Effector memory CD4-positive, alpha-beta T cell (primary cell): ENCODE results near the gene LRRFIP1.
"Not testable (repeated sequence)": the region's sequence is repeated elsewhere in the genome, so short reads cannot be mapped to it uniquely, and the experiment has no call there.

ENCODE experiments used
- DNase-seq, 3 donors: peaks; one replicate each; pipeline ENCODE4 v3.0.0-alpha.2; 2020
- H3K27ac ChIP-seq: 2 replicates; pipeline ENCODE4 v1.7.0; 2013; ENCODE audit warnings: mild to moderate bottlenecking, low read length, moderate library complexity; ENCODE audit not compliant: insufficient read depth, poor library complexity, severe bottlenecking
- H3K27me3 ChIP-seq: replicated peaks from 2 replicates; pipeline ENCODE4 v1.7.0; 2013; ENCODE audit warnings: mild to moderate bottlenecking, low read length; ENCODE audit not compliant: insufficient read depth, control insufficient read depth, poor library complexity, severe bottlenecking
- H3K36me3 ChIP-seq: 2 replicates; pipeline ENCODE4 v1.7.0; 2013; ENCODE audit warnings: mild to moderate bottlenecking, low read length, moderate library complexity; ENCODE audit not compliant: control insufficient read depth, insufficient read depth
- H3K4me1 ChIP-seq: 2 replicates; pipeline ENCODE4 v1.7.0; 2013; ENCODE audit warnings: low read length, mild to moderate bottlenecking; ENCODE audit not compliant: control insufficient read depth, insufficient read depth, poor library complexity, severe bottlenecking
- H3K4me3 ChIP-seq: 2 replicates; pipeline ENCODE4 v1.7.0; 2013; ENCODE audit warnings: low read length, low read depth, mild to moderate bottlenecking; ENCODE audit not compliant: insufficient read depth, poor library complexity, severe bottlenecking
- H3K9me3 ChIP-seq: 2 replicates; pipeline ENCODE4 v1.7.0; 2013; ENCODE audit warnings: mild to moderate bottlenecking, low read length, moderate library complexity; ENCODE audit not compliant: control insufficient read depth

The LRRFIP1 gene

DNA sequence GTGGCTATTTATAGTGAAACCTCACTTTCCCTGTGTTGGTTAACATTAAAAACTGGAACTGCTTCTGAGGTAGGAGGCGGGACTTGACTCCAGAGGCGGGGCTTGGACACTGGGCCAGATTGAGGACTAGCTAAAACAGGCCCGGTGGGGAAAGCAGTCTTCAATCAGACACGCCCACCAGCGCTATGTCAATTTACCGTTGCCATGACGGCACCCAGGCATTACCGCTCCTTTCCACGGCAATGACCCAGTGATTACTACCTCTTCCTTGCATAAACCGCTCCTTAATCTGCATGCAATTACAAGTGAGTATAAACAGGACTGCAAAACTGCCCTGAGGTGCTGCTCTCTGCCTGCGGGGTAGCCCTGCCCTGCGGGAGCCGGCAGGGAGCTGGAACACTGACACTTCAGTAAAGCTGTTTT is 35.3 kb downstream of the LRRFIP1 start:
- H3K4me3 ChIP-seq = no peak overlapping the region
- H3K9me3 ChIP-seq = no peaks in the 10 kb centered on the region
- no peaks in the 10 kb centered on the region for H3K36me3 ChIP-seq
- peak in 2 of 3 donors; percentile 31 to 33 for DNase-seq
- H3K4me1 ChIP-seq = no peaks in the 10 kb centered on the region
- no peak overlapping the region for H3K27ac ChIP-seq
- H3K27me3 ChIP-seq = no peaks in the 10 kb centered on the region

DNA sequence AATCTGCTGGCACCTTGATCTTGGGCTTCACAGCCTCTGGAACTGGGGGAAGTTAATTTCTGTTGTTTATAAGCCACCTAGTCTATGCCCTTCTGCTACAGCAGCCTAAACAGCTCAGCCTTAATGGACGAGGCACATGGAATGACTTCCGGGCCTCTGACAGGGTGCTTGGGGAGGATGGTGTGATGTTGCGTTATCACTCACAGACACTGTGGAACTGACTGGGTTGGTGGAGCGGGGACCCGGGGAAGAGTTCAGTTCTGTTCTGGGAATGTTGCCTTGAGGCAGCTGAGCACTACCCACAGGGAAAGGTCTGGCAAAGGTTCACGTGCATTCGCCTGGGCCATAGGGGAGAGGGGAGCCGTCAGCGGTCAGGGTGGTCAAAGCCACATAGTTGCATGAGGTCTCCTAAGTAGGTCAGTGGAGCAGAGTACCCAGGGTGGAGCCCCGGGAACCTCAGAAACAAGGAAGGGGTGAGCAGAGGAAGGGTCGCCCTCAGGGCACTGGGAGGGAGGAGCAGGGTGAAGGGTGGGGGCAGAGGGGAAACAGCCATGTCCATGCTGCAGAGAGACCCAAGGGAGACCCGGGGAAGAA is 36.2 kb downstream of the LRRFIP1 start:
- Histone ChIP-seq H3K4me3 (no peak overlapping the region), H3K27me3 (no peaks in the 10 kb centered on the region), H3K36me3 (no peaks in the 10 kb centered on the region), H3K9me3 (no peaks in the 10 kb centered on the region), H3K4me1 (no peaks in the 10 kb centered on the region), H3K27ac (no peak overlapping the region)
- no peak for DNase-seq

- Histone ChIP-seq H3K27ac (no peak overlapping the region), H3K36me3 (no peaks in the 10 kb centered on the region), H3K4me1 (no peaks in the 10 kb centered on the region), H3K27me3 (no peaks in the 10 kb centered on the region), H3K9me3 (no peaks in the 10 kb centered on the region), H3K4me3 (no peak overlapping the region)
- no peak for DNase-seq
These were observed 36.8 kb downstream of the LRRFIP1 start for GRCh38 chr2:237664151-237664550.

DNA sequence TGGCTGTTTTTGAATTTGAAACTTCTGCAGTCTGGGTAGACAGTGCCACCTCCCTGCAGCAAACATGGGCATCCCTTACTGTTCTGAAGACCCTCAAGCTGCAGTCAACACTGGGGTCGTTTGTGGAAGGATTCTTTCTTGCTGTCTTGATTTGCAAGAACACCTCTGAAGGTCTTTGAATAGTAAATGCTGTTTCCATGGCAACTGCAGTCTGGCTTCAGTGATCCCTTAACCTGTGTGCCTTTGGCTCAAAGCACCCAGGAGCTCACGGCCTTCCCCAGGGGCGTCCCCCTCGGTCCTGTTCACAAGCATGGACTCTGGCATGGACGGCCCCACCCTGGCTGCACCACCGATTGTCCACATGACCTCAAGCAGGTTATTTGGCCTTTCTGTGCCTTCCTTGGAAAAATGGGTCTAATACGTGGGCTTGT is 38.3 kb downstream of the LRRFIP1 start:
- no peaks in the 10 kb centered on the region for H3K36me3 ChIP-seq
- no peak for DNase-seq
- no peaks in the 10 kb centered on the region for H3K9me3 ChIP-seq
- no peaks in the 10 kb centered on the region for H3K27me3 ChIP-seq
- H3K4me1 ChIP-seq = no peaks in the 10 kb centered on the region
- no peak overlapping the region for H3K4me3 ChIP-seq
- H3K27ac ChIP-seq = no peak overlapping the region

DNA sequence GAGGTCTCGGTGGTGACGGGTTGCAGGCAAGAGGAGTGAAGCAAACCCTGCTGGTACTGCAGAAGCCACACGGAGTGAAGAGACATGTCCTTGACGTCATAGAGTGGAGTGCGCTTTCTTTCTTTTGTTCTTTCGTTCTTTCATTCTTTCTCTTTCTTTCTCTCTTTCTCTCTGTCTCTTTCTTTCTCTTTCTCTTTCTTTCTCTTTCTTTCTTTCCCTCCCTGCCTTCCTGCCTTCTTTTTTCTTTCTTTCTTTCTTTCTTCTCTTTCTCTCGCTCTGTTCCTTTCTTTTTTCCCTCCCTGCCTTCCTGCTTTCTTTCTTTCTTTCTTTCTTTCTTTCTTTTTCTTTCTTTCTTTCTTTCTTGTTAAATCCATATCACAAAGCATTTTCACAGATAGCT is 39.2 kb downstream of the LRRFIP1 start:
- Histone ChIP-seq H3K9me3 (no peaks in the 10 kb centered on the region), H3K27ac (no peak overlapping the region), H3K36me3 (no peaks in the 10 kb centered on the region), H3K4me3 (no peak overlapping the region), H3K4me1 (no peaks in the 10 kb centered on the region), H3K27me3 (no peaks in the 10 kb centered on the region)
- no peak for DNase-seq

DNA sequence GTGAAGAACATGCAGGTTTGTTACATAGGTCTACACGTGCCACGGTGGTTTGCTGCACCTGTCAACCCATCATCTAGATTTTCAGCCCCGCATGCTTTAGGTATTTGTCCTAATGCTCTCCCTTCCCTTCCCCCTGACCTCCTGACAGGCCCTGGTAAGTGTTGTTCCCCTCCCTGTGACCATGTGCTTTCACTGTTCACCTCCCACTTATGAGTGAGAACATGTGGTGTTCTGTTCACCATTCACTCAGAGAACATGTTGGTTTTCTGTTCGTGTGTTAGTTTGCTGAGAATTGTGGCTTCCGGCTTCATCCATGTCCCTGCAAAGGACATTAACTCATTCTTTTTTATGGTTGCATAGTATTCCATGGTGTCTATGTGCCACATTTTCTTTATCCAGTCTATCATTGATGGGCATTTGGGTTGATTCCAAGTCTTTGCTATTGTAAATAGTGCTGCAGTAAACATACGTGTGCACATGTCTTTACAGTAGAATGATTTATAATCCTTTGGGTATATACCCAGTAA is 39.7 kb downstream of the LRRFIP1 start:
- not testable (repeated sequence) for H3K27ac ChIP-seq, H3K27me3 ChIP-seq, DNase-seq, H3K36me3 ChIP-seq, H3K9me3 ChIP-seq, H3K4me1 ChIP-seq, H3K4me3 ChIP-seq

DNA sequence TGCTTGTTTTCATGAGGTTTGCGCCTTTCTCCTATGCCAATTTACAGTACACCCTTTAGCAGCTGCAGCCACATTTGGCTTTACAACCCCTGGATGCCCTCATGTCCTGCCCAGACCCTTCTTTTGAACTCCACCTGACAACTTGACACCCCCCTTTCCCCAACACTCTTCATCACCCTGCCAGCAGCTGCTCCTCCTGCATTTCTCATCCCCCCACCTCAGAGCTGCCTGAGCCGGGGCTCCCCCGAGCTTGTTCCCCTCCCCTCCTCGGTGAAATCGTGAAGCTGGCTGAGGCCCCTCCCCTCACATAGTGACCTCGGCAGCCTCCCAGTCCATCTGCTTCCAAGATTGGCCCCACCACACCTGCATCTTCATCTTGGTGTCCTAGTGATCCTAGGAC is 40.5 kb downstream of the LRRFIP1 start:
- H3K4me1 ChIP-seq = peaks cover 4% of the 10 kb centered on the region
- no peak overlapping the region for H3K4me3 ChIP-seq
- no peaks in the 10 kb centered on the region for H3K27me3 ChIP-seq
- no peaks in the 10 kb centered on the region for H3K9me3 ChIP-seq
- no peak overlapping the region for H3K27ac ChIP-seq
- no peak for DNase-seq
- H3K36me3 ChIP-seq = no peaks in the 10 kb centered on the region

GRCh38 chr2:237668440-237668839 is 41.1 kb downstream of the LRRFIP1 start:
- H3K4me1 ChIP-seq = peaks cover 10% of the 10 kb centered on the region
- no peaks in the 10 kb centered on the region for H3K9me3 ChIP-seq
- H3K27ac ChIP-seq = no peak overlapping the region

GRCh38 chr2:237669283-237669627 is 41.9 kb downstream of the LRRFIP1 start:
- H3K27ac ChIP-seq = no peak overlapping the region
- no peaks in the 10 kb centered on the region for H3K27me3 ChIP-seq
- H3K4me1 ChIP-seq = peaks cover 16% of the 10 kb centered on the region

More at GRCh38 chr2:237668440-237668839, 41.1 kb downstream of the LRRFIP1 start:
- Histone ChIP-seq H3K4me3 (no peak overlapping the region), H3K27me3 (no peaks in the 10 kb centered on the region), H3K36me3 (no peaks in the 10 kb centered on the region)
- DNase-seq = no peak

DNA sequence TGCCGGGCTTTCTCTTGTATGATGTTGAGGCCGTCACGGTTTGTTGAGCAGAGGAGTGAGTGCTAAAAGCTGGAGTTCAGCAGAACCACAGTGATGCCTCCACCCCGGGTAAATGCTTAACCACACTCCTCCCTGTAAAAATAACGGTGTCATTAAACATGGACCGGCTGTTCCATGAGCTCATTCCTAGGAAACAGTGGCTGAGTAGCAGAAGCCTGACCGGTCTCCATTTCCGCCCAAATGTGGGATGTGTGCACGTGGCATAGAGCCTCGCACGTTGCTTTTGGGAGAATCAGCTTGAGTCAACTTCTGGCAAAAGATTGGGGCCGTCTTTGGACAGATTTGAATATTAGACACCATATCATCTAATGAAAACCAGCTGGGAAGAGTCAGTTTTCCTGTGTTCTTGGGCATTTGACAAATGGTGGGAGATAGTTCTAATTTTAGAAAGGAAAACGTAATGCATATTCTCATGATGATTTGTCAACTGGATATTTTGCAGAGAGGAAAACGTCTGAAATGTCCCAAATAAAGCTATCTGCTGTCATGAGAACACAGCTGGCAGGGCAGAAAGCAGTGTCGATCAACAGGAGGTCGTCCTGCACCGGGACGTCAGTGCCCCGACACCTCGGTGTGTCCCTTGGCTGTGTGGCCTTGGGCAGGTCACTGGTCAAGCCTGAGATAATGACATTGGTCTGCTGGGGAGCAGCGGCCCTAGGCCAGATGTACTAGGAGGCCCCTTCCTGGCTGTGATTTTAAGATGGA is 42.4 kb downstream of the LRRFIP1 start:
- Histone ChIP-seq H3K9me3 (no peaks in the 10 kb centered on the region), H3K4me3 (no peak overlapping the region), H3K36me3 (no peaks in the 10 kb centered on the region), H3K27me3 (no peaks in the 10 kb centered on the region), H3K27ac (no peak overlapping the region), H3K4me1 (peaks cover 18% of the 10 kb centered on the region)
- DNase-seq = no peak

More at GRCh38 chr2:237669283-237669627, 41.9 kb downstream of the LRRFIP1 start:
- Histone ChIP-seq H3K4me3 (no peak overlapping the region), H3K36me3 (no peaks in the 10 kb centered on the region), H3K9me3 (no peaks in the 10 kb centered on the region)
- DNase-seq = no peak
